Epithelial cell of prostate (primary cell): ENCODE results near the gene CLEC2D.
"Not testable (repeated sequence)": the region's sequence is repeated elsewhere in the genome, so short reads cannot be mapped to it uniquely, and the experiment has no call there.

Experiments used
- DNase-seq: peaks from one replicate; pipeline ENCODE4 v3.0.0-alpha.2; 2011; ENCODE audit warnings: low read depth, low spot score
- H3K27ac ChIP-seq: fragments of 450-650 bp; 2 replicates; pipeline ENCODE4 v1.5.1; 2017; ENCODE audit warnings: mild to moderate bottlenecking

CLEC2D gene

GRCh38 chr12:9651265-9651729 is 18.2 kb upstream of the CLEC2D start:
- DNase-seq, result no peak
- peak overlapping the region; percentile 91 for H3K27ac ChIP-seq

GRCh38 chr12:9660046-9660445 is 9.5 kb upstream of the CLEC2D start:
- H3K27ac ChIP-seq, result no peak overlapping the region
- DNase-seq, result no peak

GRCh38 chr12:9661720-9662119 is 7.8 kb upstream of the CLEC2D start:
- DNase-seq, result no peak
- H3K27ac ChIP-seq, result no peak overlapping the region

- DNase-seq, result no peak
- no peak overlapping the region for H3K27ac ChIP-seq
Measured at GRCh38 chr12:9662488-9662887, 7.0 kb upstream of the CLEC2D start.

GRCh38 chr12:9667403-9668160 is 1.9 kb upstream of the CLEC2D start:
- H3K27ac ChIP-seq, result no peak overlapping the region
- DNase-seq, result no peak

GRCh38 chr12:9668161-9669018 is 1.1 kb upstream of the CLEC2D start:
- DNase-seq, result no peak
- H3K27ac ChIP-seq, result no peak overlapping the region

- no peak for DNase-seq
- H3K27ac ChIP-seq, result no peak overlapping the region
Measured at GRCh38 chr12:9669019-9669326, 540 bp upstream of the CLEC2D start.

- not testable (repeated sequence) for H3K27ac ChIP-seq
Measured at GRCh38 chr12:9672340-9672739, 2.8 kb downstream of the CLEC2D start.

GRCh38 chr12:9673404-9674225 is 4.1 kb downstream of the CLEC2D start:
- H3K27ac ChIP-seq, result peak overlapping the region; percentile 39
- DNase-seq, result peak; percentile 66

More at GRCh38 chr12:9672340-9672739, 2.8 kb downstream of the CLEC2D start:
- DNase-seq, result not testable (repeated sequence)

GRCh38 chr12:9674226-9674590 is 4.7 kb downstream of the CLEC2D start:
- H3K27ac ChIP-seq, result peak overlapping the region; percentile 39
- DNase-seq, result no peak

- DNase-seq, H3K27ac ChIP-seq: not testable (repeated sequence)
Measured at GRCh38 chr12:9682508-9682907, 13.0 kb downstream of the CLEC2D start.

- not testable (repeated sequence) for H3K27ac ChIP-seq, DNase-seq
Measured at GRCh38 chr12:9682949-9683348, 13.4 kb downstream of the CLEC2D start.

GRCh38 chr12:9685366-9685765 is 15.9 kb downstream of the CLEC2D start:
- not testable (repeated sequence) for DNase-seq, H3K27ac ChIP-seq

GRCh38 chr12:9685915-9686314 is 16.4 kb downstream of the CLEC2D start:
- DNase-seq, result no peak

GRCh38 chr12:9687228-9687627 is 17.7 kb downstream of the CLEC2D start:
- no peak overlapping the region for H3K27ac ChIP-seq

More at GRCh38 chr12:9685915-9686314, 16.4 kb downstream of the CLEC2D start:
- no peak overlapping the region for H3K27ac ChIP-seq

GRCh38 chr12:9692909-9693308 is 23.4 kb downstream of the CLEC2D start:
- H3K27ac ChIP-seq, result no peak overlapping the region
- no peak for DNase-seq

More at GRCh38 chr12:9687228-9687627, 17.7 kb downstream of the CLEC2D start:
- DNase-seq, result no peak

- no peak for DNase-seq
- H3K27ac ChIP-seq, result no peak overlapping the region
Measured at GRCh38 chr12:9694241-9694640, 24.7 kb downstream of the CLEC2D start.

GRCh38 chr12:9695150-9695549 is 25.6 kb downstream of the CLEC2D start:
- not testable (repeated sequence) for DNase-seq, H3K27ac ChIP-seq

GRCh38 chr12:9695661-9696060 is 26.1 kb downstream of the CLEC2D start:
- not testable (repeated sequence) for DNase-seq, H3K27ac ChIP-seq

GRCh38 chr12:9697619-9698018 is 28.1 kb downstream of the CLEC2D start:
- DNase-seq, result no peak
- no peak overlapping the region for H3K27ac ChIP-seq
